ENCODE results near the gene HPN.

HPN gene

GRCh38 chr19:35048911-35049411 is 7.4 kb downstream of the HPN start (continued):
- TF ChIP-seq ZNF645 (tag by site-specific recombination; IDR thresholded peaks at IDR 0.05) (no peak), SCRT2 (tag by site-specific recombination; IDR thresholded peaks at IDR 0.05) (no peak), ZIC2 (tag by site-specific recombination; IDR thresholded peaks at IDR 0.05) (peak; percentile 99), ZNF549 (tag by site-specific recombination; IDR thresholded peaks at IDR 0.05) (no peak), ZNF654 (tag by site-specific recombination; IDR thresholded peaks at IDR 0.05; ENCODE audit: low read depth) (no peak), ZNF704 (tag by site-specific recombination; IDR thresholded peaks at IDR 0.05) (no peak), ZNF155 (tag by site-specific recombination; IDR thresholded peaks at IDR 0.05) (no peak), ZNF341 (tag by site-specific recombination; IDR thresholded peaks at IDR 0.05; ENCODE audit: low read depth) (0 out of 2 replicates have a peak, but pooled peaks have one; percentile 21), ZNF157 (tag by site-specific recombination; IDR thresholded peaks at IDR 0.05) (no peak), ZNF777 (tag by site-specific recombination; IDR thresholded peaks at IDR 0.05; ENCODE audit: borderline replicate concordance) (no peak), ZFP3 (tag by site-specific recombination; IDR thresholded peaks at IDR 0.05; ENCODE audit: low read depth) (no peak), GLIS2 (tag by site-specific recombination; IDR thresholded peaks at IDR 0.05) (peak; percentile 54; the same call in 1 of the 2 replicates), KLF17 (tag by site-specific recombination; IDR thresholded peaks at IDR 0.05) (no peak), PRDM4 (tag by site-specific recombination; IDR thresholded peaks at IDR 0.05) (no peak), ZNF2 (tag by site-specific recombination; IDR thresholded peaks at IDR 0.05) (no peak), ZNF658 (tag by site-specific recombination; IDR thresholded peaks at IDR 0.05) (no peak), ZNF37A (tag by site-specific recombination; IDR thresholded peaks at IDR 0.05) (no peak), ZNF423 (tag by site-specific recombination; IDR thresholded peaks at IDR 0.05) (peak; percentile 13; the same call in 1 of the 2 replicates), ZNF239 (tag by site-specific recombination; IDR thresholded peaks at IDR 0.05) (no peak), ZNF10 (tag by site-specific recombination; IDR thresholded peaks at IDR 0.05) (no peak), ZBTB6 (tag by site-specific recombination; IDR thresholded peaks at IDR 0.05) (no peak), ZNF26 (tag by site-specific recombination; IDR thresholded peaks at IDR 0.05) (no peak)
- TF ChIP-seq, protein P1, sequence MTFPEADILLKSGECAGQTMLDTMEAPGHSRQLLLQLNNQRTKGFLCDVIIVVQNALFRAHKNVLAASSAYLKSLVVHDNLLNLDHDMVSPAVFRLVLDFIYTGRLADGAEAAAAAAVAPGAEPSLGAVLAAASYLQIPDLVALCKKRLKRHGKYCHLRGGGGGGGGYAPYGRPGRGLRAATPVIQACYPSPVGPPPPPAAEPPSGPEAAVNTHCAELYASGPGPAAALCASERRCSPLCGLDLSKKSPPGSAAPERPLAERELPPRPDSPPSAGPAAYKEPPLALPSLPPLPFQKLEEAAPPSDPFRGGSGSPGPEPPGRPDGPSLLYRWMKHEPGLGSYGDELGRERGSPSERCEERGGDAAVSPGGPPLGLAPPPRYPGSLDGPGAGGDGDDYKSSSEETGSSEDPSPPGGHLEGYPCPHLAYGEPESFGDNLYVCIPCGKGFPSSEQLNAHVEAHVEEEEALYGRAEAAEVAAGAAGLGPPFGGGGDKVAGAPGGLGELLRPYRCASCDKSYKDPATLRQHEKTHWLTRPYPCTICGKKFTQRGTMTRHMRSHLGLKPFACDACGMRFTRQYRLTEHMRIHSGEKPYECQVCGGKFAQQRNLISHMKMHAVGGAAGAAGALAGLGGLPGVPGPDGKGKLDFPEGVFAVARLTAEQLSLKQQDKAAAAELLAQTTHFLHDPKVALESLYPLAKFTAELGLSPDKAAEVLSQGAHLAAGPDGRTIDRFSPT (tag by site-specific recombination; IDR thresholded peaks at IDR 0.05): peak; percentile 39; the same call in 1 of the 2 replicates
- TF ChIP-seq, protein P2, sequence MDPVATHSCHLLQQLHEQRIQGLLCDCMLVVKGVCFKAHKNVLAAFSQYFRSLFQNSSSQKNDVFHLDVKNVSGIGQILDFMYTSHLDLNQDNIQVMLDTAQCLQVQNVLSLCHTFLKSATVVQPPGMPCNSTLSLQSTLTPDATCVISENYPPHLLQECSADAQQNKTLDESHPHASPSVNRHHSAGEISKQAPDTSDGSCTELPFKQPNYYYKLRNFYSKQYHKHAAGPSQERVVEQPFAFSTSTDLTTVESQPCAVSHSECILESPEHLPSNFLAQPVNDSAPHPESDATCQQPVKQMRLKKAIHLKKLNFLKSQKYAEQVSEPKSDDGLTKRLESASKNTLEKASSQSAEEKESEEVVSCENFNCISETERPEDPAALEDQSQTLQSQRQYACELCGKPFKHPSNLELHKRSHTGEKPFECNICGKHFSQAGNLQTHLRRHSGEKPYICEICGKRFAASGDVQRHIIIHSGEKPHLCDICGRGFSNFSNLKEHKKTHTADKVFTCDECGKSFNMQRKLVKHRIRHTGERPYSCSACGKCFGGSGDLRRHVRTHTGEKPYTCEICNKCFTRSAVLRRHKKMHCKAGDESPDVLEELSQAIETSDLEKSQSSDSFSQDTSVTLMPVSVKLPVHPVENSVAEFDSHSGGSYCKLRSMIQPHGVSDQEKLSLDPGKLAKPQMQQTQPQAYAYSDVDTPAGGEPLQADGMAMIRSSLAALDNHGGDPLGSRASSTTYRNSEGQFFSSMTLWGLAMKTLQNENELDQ (tag by site-specific recombination; IDR thresholded peaks at IDR 0.05; ENCODE audit: low read depth): no peak
